GM18907 (cell line): Measurements from ENCODE around the gene IQSEC1.

Experiments
- ATAC-seq: cut with Tn5 transposase; IDR thresholded peaks from one replicate; pipeline ENCODE4 v1.9.1; 2021; ENCODE audit warnings: mild to moderate bottlenecking, moderate library complexity; ENCODE audit not compliant: unreplicated experiment

The IQSEC1 gene

GRCh38 chr3:13086531-13086981, 13.3 kb upstream of the IQSEC1 start:
- ATAC-seq: no peak

GRCh38 chr3:13085846-13086179, 12.6 kb upstream of the IQSEC1 start:
- ATAC-seq: no peak

GRCh38 chr3:13085081-13085845, 12.0 kb upstream of the IQSEC1 start:
- no peak for ATAC-seq

GRCh38 chr3:13083898-13084297, 10.7 kb upstream of the IQSEC1 start:
- peak; percentile 52 for ATAC-seq

- no peak for ATAC-seq
Observed at GRCh38 chr3:13083254-13083653, 10.0 kb upstream of the IQSEC1 start.

- no peak for ATAC-seq
Observed at GRCh38 chr3:13082677-13083076, 9.4 kb upstream of the IQSEC1 start.

- ATAC-seq: no peak
Observed at GRCh38 chr3:13081603-13082360, 8.6 kb upstream of the IQSEC1 start.

GRCh38 chr3:13080591-13080990, 7.4 kb upstream of the IQSEC1 start:
- no peak for ATAC-seq

GRCh38 chr3:13080026-13080425, 6.8 kb upstream of the IQSEC1 start:
- ATAC-seq: no peak

- ATAC-seq: no peak
Observed at GRCh38 chr3:13079510-13079909, 6.3 kb upstream of the IQSEC1 start.

- ATAC-seq: no peak
Observed at GRCh38 chr3:13079051-13079450, 5.8 kb upstream of the IQSEC1 start.

- no peak for ATAC-seq
Observed at GRCh38 chr3:13078163-13078905, 5.1 kb upstream of the IQSEC1 start.

- ATAC-seq: no peak
Observed at GRCh38 chr3:13077431-13078162, 4.4 kb upstream of the IQSEC1 start.

- no peak for ATAC-seq
Observed at GRCh38 chr3:13075986-13076654, 2.9 kb upstream of the IQSEC1 start.

- ATAC-seq: no peak
Observed at GRCh38 chr3:13075318-13075717, 2.1 kb upstream of the IQSEC1 start.

GRCh38 chr3:13074006-13074375, 762 bp upstream of the IQSEC1 start:
- ATAC-seq: no peak

GRCh38 chr3:13072600-13073325, 466 bp downstream of the IQSEC1 start:
- peak; percentile 12 for ATAC-seq

- peak; percentile 56 for ATAC-seq
Observed at GRCh38 chr3:13072239-13072599, 1.0 kb downstream of the IQSEC1 start.

- ATAC-seq: no peak
Observed at GRCh38 chr3:13071695-13072094, 1.5 kb downstream of the IQSEC1 start.
